Osteoblast (primary cell): ENCODE data around the gene AGPS. TPM values are rescaled to one million over a fixed set of nuclear protein-coding genes. Genes with fewer than 3 reads are reported as not detected.

Experiments used
- DNase-seq: peaks from one replicate; pipeline ENCODE4 v3.0.0; 2011; ENCODE audit warnings: low spot score, mixed read lengths; ENCODE audit not compliant: insufficient read length; ENCODE audit errors: missing footprints
- H2AFZ ChIP-seq: 2 replicates; pipeline ENCODE4 v1.6.0; 2011; ENCODE audit warnings: mild to moderate bottlenecking, low read length
- H3K27ac ChIP-seq: 2 replicates; pipeline ENCODE4 v1.5.1; 2011; ENCODE audit warnings: mild to moderate bottlenecking, low read depth, low read length, moderate library complexity
- H3K27me3 ChIP-seq: 2 replicates; pipeline ENCODE4 v1.6.0; 2012; ENCODE audit warnings: mild to moderate bottlenecking, control low read depth, inconsistent platforms, low read length, moderate library complexity; ENCODE audit not compliant: insufficient read depth
- H3K36me3 ChIP-seq: 2 replicates; pipeline ENCODE4 v1.5.1; 2011; ENCODE audit warnings: mild to moderate bottlenecking, low read length, control low read depth, moderate library complexity; ENCODE audit not compliant: insufficient read depth
- H3K4me1 ChIP-seq: 2 replicates; pipeline ENCODE4 v1.5.1; 2011; ENCODE audit warnings: mild to moderate bottlenecking, low read length, control low read depth, moderate library complexity; ENCODE audit not compliant: insufficient read depth
- H3K4me2 ChIP-seq: 2 replicates; pipeline ENCODE4 v1.6.0; 2011; ENCODE audit warnings: mild to moderate bottlenecking, low read length; ENCODE audit not compliant: insufficient read depth
- H3K4me3 ChIP-seq: fragments of 200-600 bp; sonication (generic); 3 replicates; pipeline ENCODE4 v1.5.1; 2012; ENCODE audit warnings: mild to moderate bottlenecking, low read length, inconsistent platforms; ENCODE audit not compliant: insufficient read depth
- H3K79me2 ChIP-seq: 2 replicates; pipeline ENCODE4 v1.6.0; 2012; ENCODE audit warnings: mild to moderate bottlenecking, low read length, control low read depth, inconsistent platforms; ENCODE audit not compliant: insufficient read depth
- H3K9me3 ChIP-seq: 2 replicates; pipeline ENCODE4 v1.5.1; 2011; ENCODE audit warnings: low read depth, low read length, control low read depth
- H4K20me1 ChIP-seq: 2 replicates; pipeline ENCODE4 v1.6.0; 2012; ENCODE audit warnings: mild to moderate bottlenecking, low read length, control low read depth; ENCODE audit not compliant: insufficient read depth
- CTCF ChIP-seq: IDR thresholded peaks from 2 replicates; pipeline ENCODE4 v1.5.1; 2011; ENCODE audit warnings: mild to moderate bottlenecking, low read depth, low read length, moderate library complexity; ENCODE audit errors: extremely low read depth
- total RNA-seq: library from RNA; depleted of rRNA; stranded (reverse); fragments of >200 nt; gene quantifications from 2 replicates; pipeline ENCODE4 v1.2.3, GENCODE V29; 2012

Gene AGPS
- total RNA-seq, 1 donor, result 34.0 TPM

- TF ChIP-seq CTCF, result no peak
- no peaks in the 10 kb centered on the region for H3K79me2 ChIP-seq
- peak overlapping the region; percentile 80 for H3K4me3 ChIP-seq
- H3K27ac ChIP-seq, result peak overlapping the region; percentile 100
- H3K4me2 ChIP-seq, result peak overlapping the region; percentile 88
- H3K9me3 ChIP-seq, result no peaks in the 10 kb centered on the region
- DNase-seq, result peak; percentile 68
- H3K27me3 ChIP-seq, result no peaks in the 10 kb centered on the region
- H3K36me3 ChIP-seq, result no peaks in the 10 kb centered on the region
- H4K20me1 ChIP-seq, result no peaks in the 10 kb centered on the region
- peak overlapping the region; percentile 96 for H2AFZ ChIP-seq
- peaks cover 7% of the 10 kb centered on the region for H3K4me1 ChIP-seq
Measured at GRCh38 chr2:177553176-177553884, 160.8 kb downstream of the AGPS start.

- Histone ChIP-seq H3K4me3 (no peak overlapping the region), H2AFZ (no peak overlapping the region), H3K27ac (no peak overlapping the region), H3K4me1 (peaks cover 7% of the 10 kb centered on the region), H3K36me3 (no peaks in the 10 kb centered on the region), H3K27me3 (no peaks in the 10 kb centered on the region), H4K20me1 (no peaks in the 10 kb centered on the region), H3K79me2 (no peaks in the 10 kb centered on the region), H3K9me3 (no peaks in the 10 kb centered on the region), H3K4me2 (no peak overlapping the region)
- DNase-seq, result no peak
- TF ChIP-seq CTCF, result no peak
Measured at GRCh38 chr2:177554365-177554764, 161.8 kb downstream of the AGPS start.

- H4K20me1 ChIP-seq, result no peaks in the 10 kb centered on the region
- peaks cover 7% of the 10 kb centered on the region for H3K4me1 ChIP-seq
- DNase-seq, result no peak
- no peaks in the 10 kb centered on the region for H3K27me3 ChIP-seq
- H3K9me3 ChIP-seq, result no peaks in the 10 kb centered on the region
- H3K4me2 ChIP-seq, result no peak overlapping the region
- no peak for TF ChIP-seq CTCF
- H3K27ac ChIP-seq, result no peak overlapping the region
- no peak overlapping the region for H3K4me3 ChIP-seq
- H3K36me3 ChIP-seq, result no peaks in the 10 kb centered on the region
- no peaks in the 10 kb centered on the region for H3K79me2 ChIP-seq
- H2AFZ ChIP-seq, result no peak overlapping the region
Measured at GRCh38 chr2:177556153-177556552, 163.6 kb downstream of the AGPS start.

- Histone ChIP-seq H3K79me2 (no peaks in the 10 kb centered on the region), H3K27ac (no peak overlapping the region), H3K27me3 (no peaks in the 10 kb centered on the region), H3K9me3 (no peaks in the 10 kb centered on the region), H4K20me1 (no peaks in the 10 kb centered on the region), H3K4me3 (no peak overlapping the region), H2AFZ (no peak overlapping the region), H3K4me1 (peaks cover 2% of the 10 kb centered on the region), H3K4me2 (no peak overlapping the region), H3K36me3 (no peaks in the 10 kb centered on the region)
- no peak for DNase-seq
- TF ChIP-seq CTCF, result no peak
Measured at GRCh38 chr2:177557794-177558193, 165.2 kb downstream of the AGPS start.
